ENCODE results near the gene RELCH.

DNA sequence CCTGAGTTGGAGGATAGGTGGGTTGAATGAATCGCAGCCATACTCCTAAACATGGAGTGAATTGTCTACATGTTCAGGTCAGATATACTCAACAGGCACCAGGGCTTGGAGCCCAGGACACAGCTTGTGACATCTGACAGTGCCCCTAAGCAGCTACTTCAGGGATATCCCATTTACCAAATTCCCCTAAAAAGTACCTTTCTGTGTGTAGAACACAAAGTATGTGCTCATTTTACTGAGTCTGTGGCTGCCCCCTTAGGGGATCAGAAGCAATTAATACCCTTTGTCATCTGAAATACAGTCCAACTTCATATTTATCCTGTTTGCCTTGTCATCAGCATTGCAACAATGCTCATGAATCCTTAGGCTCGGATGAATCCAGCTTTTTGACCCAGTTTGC lies 158.9 kb downstream of the RELCH start:
- TF ChIP-seq FOXS1 (CRISPR knock-in tag; IDR thresholded peaks at IDR 0.05) = no peak
- TF ChIP-seq POLR2A (IDR thresholded peaks at IDR 0.05; ENCODE audit: low read length) = no peak
- no peak for TF ChIP-seq POLR2AphosphoS2 (conservative IDR thresholded peaks at IDR 0.05; ENCODE audit: low read length)
- TF ChIP-seq SREBF2 (IDR thresholded peaks at IDR 0.05) = no peak
- TF ChIP-seq, protein P1, sequence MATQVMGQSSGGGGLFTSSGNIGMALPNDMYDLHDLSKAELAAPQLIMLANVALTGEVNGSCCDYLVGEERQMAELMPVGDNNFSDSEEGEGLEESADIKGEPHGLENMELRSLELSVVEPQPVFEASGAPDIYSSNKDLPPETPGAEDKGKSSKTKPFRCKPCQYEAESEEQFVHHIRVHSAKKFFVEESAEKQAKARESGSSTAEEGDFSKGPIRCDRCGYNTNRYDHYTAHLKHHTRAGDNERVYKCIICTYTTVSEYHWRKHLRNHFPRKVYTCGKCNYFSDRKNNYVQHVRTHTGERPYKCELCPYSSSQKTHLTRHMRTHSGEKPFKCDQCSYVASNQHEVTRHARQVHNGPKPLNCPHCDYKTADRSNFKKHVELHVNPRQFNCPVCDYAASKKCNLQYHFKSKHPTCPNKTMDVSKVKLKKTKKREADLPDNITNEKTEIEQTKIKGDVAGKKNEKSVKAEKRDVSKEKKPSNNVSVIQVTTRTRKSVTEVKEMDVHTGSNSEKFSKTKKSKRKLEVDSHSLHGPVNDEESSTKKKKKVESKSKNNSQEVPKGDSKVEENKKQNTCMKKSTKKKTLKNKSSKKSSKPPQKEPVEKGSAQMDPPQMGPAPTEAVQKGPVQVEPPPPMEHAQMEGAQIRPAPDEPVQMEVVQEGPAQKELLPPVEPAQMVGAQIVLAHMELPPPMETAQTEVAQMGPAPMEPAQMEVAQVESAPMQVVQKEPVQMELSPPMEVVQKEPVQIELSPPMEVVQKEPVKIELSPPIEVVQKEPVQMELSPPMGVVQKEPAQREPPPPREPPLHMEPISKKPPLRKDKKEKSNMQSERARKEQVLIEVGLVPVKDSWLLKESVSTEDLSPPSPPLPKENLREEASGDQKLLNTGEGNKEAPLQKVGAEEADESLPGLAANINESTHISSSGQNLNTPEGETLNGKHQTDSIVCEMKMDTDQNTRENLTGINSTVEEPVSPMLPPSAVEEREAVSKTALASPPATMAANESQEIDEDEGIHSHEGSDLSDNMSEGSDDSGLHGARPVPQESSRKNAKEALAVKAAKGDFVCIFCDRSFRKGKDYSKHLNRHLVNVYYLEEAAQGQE (IDR thresholded peaks at IDR 0.05) = no peak
- TF ChIP-seq, protein P2, sequence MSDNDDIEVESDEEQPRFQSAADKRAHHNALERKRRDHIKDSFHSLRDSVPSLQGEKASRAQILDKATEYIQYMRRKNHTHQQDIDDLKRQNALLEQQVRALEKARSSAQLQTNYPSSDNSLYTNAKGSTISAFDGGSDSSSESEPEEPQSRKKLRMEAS (IDR thresholded peaks at IDR 0.05) = no peak
- TF ChIP-seq TFCP2L1 (CRISPR knock-in tag; IDR thresholded peaks at IDR 0.05) = no peak
- no peak for TF ChIP-seq RCOR1 (IDR thresholded peaks at IDR 0.05; ENCODE audit: low read depth, low read length)
- TF ChIP-seq, protein P3, sequence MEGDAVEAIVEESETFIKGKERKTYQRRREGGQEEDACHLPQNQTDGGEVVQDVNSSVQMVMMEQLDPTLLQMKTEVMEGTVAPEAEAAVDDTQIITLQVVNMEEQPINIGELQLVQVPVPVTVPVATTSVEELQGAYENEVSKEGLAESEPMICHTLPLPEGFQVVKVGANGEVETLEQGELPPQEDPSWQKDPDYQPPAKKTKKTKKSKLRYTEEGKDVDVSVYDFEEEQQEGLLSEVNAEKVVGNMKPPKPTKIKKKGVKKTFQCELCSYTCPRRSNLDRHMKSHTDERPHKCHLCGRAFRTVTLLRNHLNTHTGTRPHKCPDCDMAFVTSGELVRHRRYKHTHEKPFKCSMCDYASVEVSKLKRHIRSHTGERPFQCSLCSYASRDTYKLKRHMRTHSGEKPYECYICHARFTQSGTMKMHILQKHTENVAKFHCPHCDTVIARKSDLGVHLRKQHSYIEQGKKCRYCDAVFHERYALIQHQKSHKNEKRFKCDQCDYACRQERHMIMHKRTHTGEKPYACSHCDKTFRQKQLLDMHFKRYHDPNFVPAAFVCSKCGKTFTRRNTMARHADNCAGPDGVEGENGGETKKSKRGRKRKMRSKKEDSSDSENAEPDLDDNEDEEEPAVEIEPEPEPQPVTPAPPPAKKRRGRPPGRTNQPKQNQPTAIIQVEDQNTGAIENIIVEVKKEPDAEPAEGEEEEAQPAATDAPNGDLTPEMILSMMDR (IDR thresholded peaks at IDR 0.05) = no peak
- TF ChIP-seq, protein P4, sequence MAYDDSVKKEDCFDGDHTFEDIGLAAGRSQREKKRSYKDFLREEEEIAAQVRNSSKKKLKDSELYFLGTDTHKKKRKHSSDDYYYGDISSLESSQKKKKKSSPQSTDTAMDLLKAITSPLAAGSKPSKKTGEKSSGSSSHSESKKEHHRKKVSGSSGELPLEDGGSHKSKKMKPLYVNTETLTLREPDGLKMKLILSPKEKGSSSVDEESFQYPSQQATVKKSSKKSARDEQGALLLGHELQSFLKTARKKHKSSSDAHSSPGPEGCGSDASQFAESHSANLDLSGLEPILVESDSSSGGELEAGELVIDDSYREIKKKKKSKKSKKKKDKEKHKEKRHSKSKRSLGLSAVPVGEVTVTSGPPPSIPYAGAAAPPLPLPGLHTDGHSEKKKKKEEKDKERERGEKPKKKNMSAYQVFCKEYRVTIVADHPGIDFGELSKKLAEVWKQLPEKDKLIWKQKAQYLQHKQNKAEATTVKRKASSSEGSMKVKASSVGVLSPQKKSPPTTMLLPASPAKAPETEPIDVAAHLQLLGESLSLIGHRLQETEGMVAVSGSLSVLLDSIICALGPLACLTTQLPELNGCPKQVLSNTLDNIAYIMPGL (CRISPR knock-in tag; IDR thresholded peaks at IDR 0.05; ENCODE audit: borderline replicate concordance) = no peak
- TF ChIP-seq SMC3 (IDR thresholded peaks at IDR 0.05) = no peak

Data from A549 (cell line).